CD14-positive monocyte (primary cell): ENCODE measurements around the gene SLC10A7. TPM values are rescaled to one million over a fixed set of nuclear protein-coding genes. Genes with fewer than 3 reads are reported as not detected.
A peak's percentile ranks its signal among the peaks of the same experiment; 100 is the strongest.

ENCODE experiments used
- DNase-seq, 3 donors: peaks; one replicate each; pipeline ENCODE4 v3.0.0-alpha.2; 2011 to 2022
- H2AFZ ChIP-seq: 2 replicates; pipeline ENCODE4 v1.6.0; 2012; ENCODE audit warnings: mild to moderate bottlenecking, low read depth, low read length, inconsistent platforms; ENCODE audit not compliant: insufficient read depth, poor library complexity, severe bottlenecking
- H3K27ac ChIP-seq, 2 donors: 1 replicate in 1 of 2; 2 replicates in 1 of 2; pipeline ENCODE4 v1.5.1; 2012 to 2013; ENCODE audit warnings: low read length in 2 of 2, control low read depth in 1 of 2, inconsistent platforms in 1 of 2, low read depth in 1 of 2, mild to moderate bottlenecking in 1 of 2
- H3K27me3 ChIP-seq, 2 donors: one replicate each; pipeline versions ENCODE4 v1.6.0 to v1.6.1; 2011 to 2013; ENCODE audit warnings: low read length in 2 of 2; ENCODE audit not compliant: control insufficient read depth in 2 of 2, insufficient read depth in 2 of 2
- H3K36me3 ChIP-seq, 2 donors: replicated peaks in 1 of 2; 1 replicate in 1 of 2; 2 replicates in 1 of 2; pipeline versions ENCODE4 v1.5.1 to v1.6.1; 2012 to 2013; ENCODE audit warnings: low read length in 2 of 2, control low read depth in 1 of 2, inconsistent platforms in 1 of 2, mild to moderate bottlenecking in 1 of 2; ENCODE audit not compliant: insufficient read depth in 2 of 2, control insufficient read depth in 1 of 2
- H3K4me1 ChIP-seq, 2 donors: 1 replicate in 1 of 2; 2 replicates in 1 of 2; pipeline versions ENCODE4 v1.5.1 to v1.6.1; 2012 to 2013; ENCODE audit warnings: low read length in 2 of 2, control low read depth in 1 of 2, inconsistent platforms in 1 of 2, mild to moderate bottlenecking in 1 of 2, moderate library complexity in 1 of 2; ENCODE audit not compliant: insufficient read depth in 2 of 2, control insufficient read depth in 1 of 2
- H3K4me2 ChIP-seq: replicated peaks from 2 replicates; pipeline ENCODE3; 2012; ENCODE audit warnings: low read length, moderate library complexity, mild to moderate bottlenecking; ENCODE audit not compliant: poor library complexity, severe bottlenecking; ENCODE audit errors: extremely low read depth
- H3K4me3 ChIP-seq, 3 experiments: fragments of 200-600 bp in 1 of 3; sonication (generic) in 1 of 3; replicated peaks in 1 of 3; 1 replicate in 2 of 3; 2 replicates in 1 of 3; pipeline ENCODE4 v1.5.1; 2011 to 2013; ENCODE audit warnings: low read length in 3 of 3, mild to moderate bottlenecking in 3 of 3, control low read depth in 2 of 3, low read depth in 2 of 3, inconsistent platforms in 1 of 3, moderate library complexity in 1 of 3
- H3K79me2 ChIP-seq: 2 replicates; pipeline ENCODE4 v1.6.0; 2012; ENCODE audit warnings: mild to moderate bottlenecking, control low read depth, inconsistent platforms, low read length, moderate library complexity; ENCODE audit not compliant: insufficient read depth
- H3K9ac ChIP-seq: 2 replicates; pipeline ENCODE4 v1.6.0; 2017; ENCODE audit warnings: low read length, mild to moderate bottlenecking; ENCODE audit not compliant: insufficient read depth, poor library complexity, severe bottlenecking
- H3K9me3 ChIP-seq, 2 donors: replicated peaks in 1 of 2; 1 replicate in 1 of 2; 2 replicates in 1 of 2; pipeline versions ENCODE4 v1.5.1 to v1.6.1; 2012 to 2013; ENCODE audit warnings: low read length in 2 of 2, control low read depth in 1 of 2; ENCODE audit not compliant: control insufficient read depth in 1 of 2, insufficient read depth in 1 of 2
- H4K20me1 ChIP-seq: 2 replicates; pipeline ENCODE4 v1.6.0; 2012; ENCODE audit warnings: mild to moderate bottlenecking, low read length, control low read depth, moderate library complexity; ENCODE audit not compliant: insufficient read depth
- H3K27ac Mint-ChIP-seq, 7 donors: one replicate each; pipeline ENCODE4 v1.8.0; 2020; ENCODE audit warnings: mild to moderate bottlenecking in 7 of 7, mixed read lengths in 7 of 7, moderate library complexity in 6 of 7, inconsistent platforms in 2 of 7
- H3K27me3 Mint-ChIP-seq, 3 donors: one replicate each; pipeline ENCODE4 v1.8.0; 2021 to 2022; ENCODE audit warnings: low read depth in 3 of 3, mild to moderate bottlenecking in 3 of 3, mixed read lengths in 3 of 3, moderate library complexity in 3 of 3, inconsistent platforms in 1 of 3
- H3K36me3 Mint-ChIP-seq, 2 donors: one replicate each; pipeline ENCODE4 v1.8.0; 2020; ENCODE audit warnings: mixed read lengths in 2 of 2, inconsistent platforms in 1 of 2, mild to moderate bottlenecking in 1 of 2
- H3K4me1 Mint-ChIP-seq: one replicate; pipeline ENCODE4 v1.8.0; 2020; ENCODE audit warnings: mild to moderate bottlenecking, mixed read lengths
- H3K4me3 Mint-ChIP-seq, 2 donors: one replicate each; pipeline ENCODE4 v1.8.0; 2020; ENCODE audit warnings: mild to moderate bottlenecking in 2 of 2, mixed read lengths in 2 of 2, moderate library complexity in 1 of 2
- H3K9me3 Mint-ChIP-seq, 7 donors: one replicate each; pipeline ENCODE4 v1.8.0; 2020 to 2022; ENCODE audit warnings: mixed read lengths in 7 of 7, mild to moderate bottlenecking in 6 of 7, moderate library complexity in 6 of 7, inconsistent platforms in 2 of 7
- WGBS: methylation state at CpG from one replicate; pipeline ENCODE4 v1.1.5; 2013; ENCODE audit warnings: missing lambda C conversion rate; ENCODE audit not compliant: insufficient coverage; 5-methylcytosine and 5-hydroxymethylcytosine counted together
- intact Hi-C, 2 donors: fragments of 100-400 bp; cut with micrococcal nuclease; formaldehyde crosslinking; loops; one replicate each; pipeline versions ENCODE4 v1.15.0 to v1.15.1; 2023
- polyA plus RNA-seq, 3 donors: library from polyadenylated mRNA; depleted of rRNA in 1 of 3; unstranded in 2 of 3; stranded (reverse) in 1 of 3; fragments of 300-500 nt in 2 of 3; fragments of >200 nt in 1 of 3; fragmentation: Illumina TruSeq in 2 of 3; gene quantifications; 1 replicate in 2 of 3; 2 replicates in 1 of 3; pipeline ENCODE4 v1.2.3, GENCODE V29; 2012 to 2021
- TF ChIP-seq, protein P1 (sequence below): fragments of 200-600 bp; IDR thresholded peaks from one replicate; pipeline ENCODE4 v1.8.0; 2022; ENCODE audit warnings: antibody characterized with exemption, mild to moderate bottlenecking

Gene SLC10A7
- polyA plus RNA-seq, 3 donors = 6.6 to 8.3 (median 6.8) TPM

DNA sequence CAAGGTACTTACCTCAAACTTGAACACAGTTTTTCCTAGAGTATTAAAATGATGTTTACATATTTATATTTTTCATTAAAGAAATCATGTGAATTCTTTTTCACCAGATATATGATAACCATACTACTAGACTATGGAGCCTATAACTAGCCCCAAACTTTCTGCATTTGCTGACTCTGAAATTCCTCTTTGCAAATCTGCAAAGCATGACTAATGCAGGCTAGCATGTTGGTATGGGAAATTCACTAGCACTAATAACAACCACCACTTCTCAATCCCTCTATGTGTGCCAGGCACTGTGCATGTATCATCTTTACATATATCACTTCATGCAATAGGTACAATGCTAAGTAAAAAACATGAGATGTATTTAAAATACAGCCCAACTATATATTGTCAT lies 51.1 kb downstream of the SLC10A7 start:
- H2AFZ ChIP-seq = no peak overlapping the region
- Mint-ChIP-seq H3K27me3 (peaks cover 0 to 2% (median 0%) of the 10 kb centered on the region in 3 donors), H3K36me3 (peaks cover 7 to 14% of the 10 kb centered on the region in 2 donors), H3K4me3 (no peak overlapping the region), H3K27ac (no peak overlapping the region), H3K9me3 (no peaks in the 10 kb centered on the region), H3K4me1 (peaks cover 3% of the 10 kb centered on the region)
- H4K20me1 ChIP-seq = no peaks in the 10 kb centered on the region
- no peak overlapping the region for H3K9ac ChIP-seq
- no peaks in the 10 kb centered on the region for H3K4me1 ChIP-seq
- TF ChIP-seq, protein P1, sequence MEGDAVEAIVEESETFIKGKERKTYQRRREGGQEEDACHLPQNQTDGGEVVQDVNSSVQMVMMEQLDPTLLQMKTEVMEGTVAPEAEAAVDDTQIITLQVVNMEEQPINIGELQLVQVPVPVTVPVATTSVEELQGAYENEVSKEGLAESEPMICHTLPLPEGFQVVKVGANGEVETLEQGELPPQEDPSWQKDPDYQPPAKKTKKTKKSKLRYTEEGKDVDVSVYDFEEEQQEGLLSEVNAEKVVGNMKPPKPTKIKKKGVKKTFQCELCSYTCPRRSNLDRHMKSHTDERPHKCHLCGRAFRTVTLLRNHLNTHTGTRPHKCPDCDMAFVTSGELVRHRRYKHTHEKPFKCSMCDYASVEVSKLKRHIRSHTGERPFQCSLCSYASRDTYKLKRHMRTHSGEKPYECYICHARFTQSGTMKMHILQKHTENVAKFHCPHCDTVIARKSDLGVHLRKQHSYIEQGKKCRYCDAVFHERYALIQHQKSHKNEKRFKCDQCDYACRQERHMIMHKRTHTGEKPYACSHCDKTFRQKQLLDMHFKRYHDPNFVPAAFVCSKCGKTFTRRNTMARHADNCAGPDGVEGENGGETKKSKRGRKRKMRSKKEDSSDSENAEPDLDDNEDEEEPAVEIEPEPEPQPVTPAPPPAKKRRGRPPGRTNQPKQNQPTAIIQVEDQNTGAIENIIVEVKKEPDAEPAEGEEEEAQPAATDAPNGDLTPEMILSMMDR = no peak
- H3K4me3 ChIP-seq = no peak overlapping the region
- H3K9me3 ChIP-seq = no peaks in the 10 kb centered on the region
- no peaks in the 10 kb centered on the region for H3K27me3 ChIP-seq
- no peak overlapping the region for H3K4me2 ChIP-seq
- H3K79me2 ChIP-seq = no peaks in the 10 kb centered on the region
- no peak overlapping the region for H3K27ac ChIP-seq
- peaks cover 0 to 5% of the 10 kb centered on the region in 2 donors for H3K36me3 ChIP-seq
- intact Hi-C loops = no loop called here
- no peak for DNase-seq

DNA sequence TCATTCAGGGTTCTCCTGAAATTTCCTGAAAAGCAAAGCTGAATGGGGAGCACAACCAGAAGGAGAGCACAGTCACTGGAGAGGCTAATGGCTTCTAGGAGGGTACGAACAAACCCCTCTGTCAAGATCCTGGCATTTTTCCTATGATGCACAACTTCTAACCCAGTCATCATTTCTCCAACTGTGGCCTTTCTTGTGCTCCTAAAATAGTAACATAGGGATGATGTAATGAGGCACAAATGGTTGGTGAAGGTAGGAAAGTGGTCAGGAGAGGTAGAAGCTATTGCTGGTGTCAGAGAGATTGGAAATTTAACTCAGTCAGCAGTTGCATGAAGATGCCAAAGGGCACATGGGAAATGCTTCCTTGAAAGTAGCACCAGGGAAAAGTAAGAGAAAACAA lies 52.7 kb downstream of the SLC10A7 start:
- Mint-ChIP-seq H3K9me3 (no peaks in the 10 kb centered on the region), H3K36me3 (peaks cover 7 to 14% of the 10 kb centered on the region in 2 donors), H3K27me3 (peaks cover 0 to 2% (median 0%) of the 10 kb centered on the region in 3 donors), H3K4me3 (no peak overlapping the region), H3K4me1 (no peaks in the 10 kb centered on the region), H3K27ac (peak overlapping the region in 1 of 7 donors; percentile 19)
- Histone ChIP-seq H2AFZ (no peak overlapping the region), H3K27ac (no peak overlapping the region), H3K36me3 (peaks cover 0 to 5% of the 10 kb centered on the region in 2 donors), H3K79me2 (no peaks in the 10 kb centered on the region), H4K20me1 (no peaks in the 10 kb centered on the region), H3K4me2 (no peak overlapping the region), H3K4me1 (no peaks in the 10 kb centered on the region), H3K9ac (no peak overlapping the region), H3K9me3 (no peaks in the 10 kb centered on the region), H3K4me3 (no peak overlapping the region), H3K27me3 (no peaks in the 10 kb centered on the region)
- TF ChIP-seq, protein P1 = no peak
- no peak for DNase-seq
- WGBS = no CpG with 5 or more reads among the region's 1 CpG
- intact Hi-C loops = no loop called here
